ENCODE results near the gene ADAM12. TPM values are rescaled to one million over a fixed set of nuclear protein-coding genes. Genes with fewer than 3 reads are reported as not detected.

ADAM12 gene
- total and polyA plus RNA-seq, 2 donors (not counting 3 experiments of a cell fraction or from before 2014, with no cell fraction given): 0.22 to 0.33 TPM

- DNase-seq (ENCODE audit: low read depth, low spot score) (no peak), FAIRE-seq (peak; percentile 21)
- intact Hi-C loops (cut with micrococcal nuclease) (loop anchor here (10.0 kb wide), 1 partner anchor 152 kb away; the partner anchor contains the start of gene FANK1), dilution Hi-C loops (cut with MboI; ENCODE audit: extremely low pct_ligation_motif_present, low sequenced_read_pairs) (no loop called here)
- Histone ChIP-seq H3K4me3 (replicated peaks in 1 of 3; ENCODE audit: insufficient read depth in 1 of 3, low read depth in 1 of 3, low read length in 3 of 3) (no peak overlapping the region), H3K79me2 (ENCODE audit: control insufficient read depth, insufficient read depth, low read length) (no peaks in the 10 kb centered on the region), H3K4me2 (ENCODE audit: insufficient read depth, low read length) (no peak overlapping the region), H3K27ac (ENCODE audit: insufficient read depth, low read depth, low read length) (no peak overlapping the region), H3K9me3 (replicated peaks; ENCODE audit: control insufficient read depth, insufficient read depth, low read length) (no peaks in the 10 kb centered on the region), H3K4me1 (ENCODE audit: control insufficient read depth, extremely low read depth, insufficient read depth, low read length) (peaks cover 30% of the 10 kb centered on the region), H4K20me1 (replicated peaks; ENCODE audit: control insufficient read depth, extremely low read depth, insufficient read depth, low read length) (no peaks in the 10 kb centered on the region), H3K9me1 (replicated peaks; ENCODE audit: control insufficient read depth, extremely low read depth, insufficient read depth, low read length) (no peaks in the 10 kb centered on the region), H2AFZ (ENCODE audit: low read depth, low read length) (no peak overlapping the region), H3K9ac (replicated peaks; ENCODE audit: extremely low read depth, insufficient read depth, low read length) (no peak overlapping the region), H3K36me3 (ENCODE audit: control insufficient read depth in 2 of 2, extremely low read depth in 1 of 2, insufficient read depth in 2 of 2, low read length in 2 of 2) (no peaks in the 10 kb centered on the region), H3K27me3 (ENCODE audit: control insufficient read depth in 2 of 2, insufficient read depth in 2 of 2, low read length in 2 of 2) (no peaks in the 10 kb centered on the region)
- TF ChIP-seq POLR2A (IDR thresholded peaks at IDR 0.05; ENCODE audit: low read depth, low read length): no peak
- no peak for TF ChIP-seq JUN (IDR thresholded peaks at IDR 0.05; ENCODE audit: borderline replicate concordance, insufficient read depth, insufficient read length, low read depth)
- no peak for TF ChIP-seq MYC (IDR thresholded peaks at IDR 0.05; ENCODE audit: low read depth, low read length)
- TF ChIP-seq, protein P1, sequence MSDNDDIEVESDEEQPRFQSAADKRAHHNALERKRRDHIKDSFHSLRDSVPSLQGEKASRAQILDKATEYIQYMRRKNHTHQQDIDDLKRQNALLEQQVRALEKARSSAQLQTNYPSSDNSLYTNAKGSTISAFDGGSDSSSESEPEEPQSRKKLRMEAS (IDR thresholded peaks at IDR 0.05; ENCODE audit: insufficient read depth, insufficient read length): no peak
- no peak for TF ChIP-seq GATA2 (IDR thresholded peaks at IDR 0.05; ENCODE audit: insufficient read depth, insufficient read length, low read depth, low read length)
- no peak for TF ChIP-seq POLR2AphosphoS5 (IDR thresholded peaks at IDR 0.05; ENCODE audit: insufficient read depth, low read depth, low read length)
- TF ChIP-seq FOS (IDR thresholded peaks at IDR 0.05; ENCODE audit: borderline replicate concordance, insufficient read depth, low read length): no peak
- no peak for TF ChIP-seq EZH2 (IDR thresholded peaks at IDR 0.05; ENCODE audit: borderline replicate concordance, low read depth, low read length, severe bottlenecking)
- TF ChIP-seq, protein P2, sequence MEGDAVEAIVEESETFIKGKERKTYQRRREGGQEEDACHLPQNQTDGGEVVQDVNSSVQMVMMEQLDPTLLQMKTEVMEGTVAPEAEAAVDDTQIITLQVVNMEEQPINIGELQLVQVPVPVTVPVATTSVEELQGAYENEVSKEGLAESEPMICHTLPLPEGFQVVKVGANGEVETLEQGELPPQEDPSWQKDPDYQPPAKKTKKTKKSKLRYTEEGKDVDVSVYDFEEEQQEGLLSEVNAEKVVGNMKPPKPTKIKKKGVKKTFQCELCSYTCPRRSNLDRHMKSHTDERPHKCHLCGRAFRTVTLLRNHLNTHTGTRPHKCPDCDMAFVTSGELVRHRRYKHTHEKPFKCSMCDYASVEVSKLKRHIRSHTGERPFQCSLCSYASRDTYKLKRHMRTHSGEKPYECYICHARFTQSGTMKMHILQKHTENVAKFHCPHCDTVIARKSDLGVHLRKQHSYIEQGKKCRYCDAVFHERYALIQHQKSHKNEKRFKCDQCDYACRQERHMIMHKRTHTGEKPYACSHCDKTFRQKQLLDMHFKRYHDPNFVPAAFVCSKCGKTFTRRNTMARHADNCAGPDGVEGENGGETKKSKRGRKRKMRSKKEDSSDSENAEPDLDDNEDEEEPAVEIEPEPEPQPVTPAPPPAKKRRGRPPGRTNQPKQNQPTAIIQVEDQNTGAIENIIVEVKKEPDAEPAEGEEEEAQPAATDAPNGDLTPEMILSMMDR (IDR thresholded peaks at IDR 0.05; ENCODE audit: extremely low read depth in 1 of 2, insufficient read depth in 1 of 2, low read depth in 1 of 2, low read length in 2 of 2): no peak
- BruUV-seq (replicated peaks): no TSS peak
- ChIA-PET POLR2A (no interaction called here), CTCF (no interaction called here)
These were observed 341.4 kb downstream of the ADAM12 start for GRCh38 chr10:126046831-126047230.
